Lower leg skin (tissue), 4 donors: Measurements from ENCODE around the gene COL21A1. TPM values are rescaled to one million over a fixed set of nuclear protein-coding genes. Genes with fewer than 3 reads are reported as not detected.

Experiments used
- DNase-seq, 2 donors: peaks; one replicate each; pipeline ENCODE4 v3.0.0-alpha.2; 2019; ENCODE audit warnings: low spot score in 2 of 2
- H3K4me3 ChIP-seq: fragments of 200-600 bp; sonication (generic); 2 replicates; pipeline ENCODE4 v1.5.1; 2017; ENCODE audit warnings: mild to moderate bottlenecking, low read depth; ENCODE audit not compliant: poor library complexity, severe bottlenecking
- CTCF ChIP-seq, 3 donors: fragments of 450-650 bp; IDR thresholded peaks; one replicate each; pipeline ENCODE4 v1.5.1; 2016; ENCODE audit warnings: antibody characterized with exemption in 3 of 3, mild to moderate bottlenecking in 3 of 3, moderate library complexity in 2 of 3
- POLR2A ChIP-seq, 2 donors: fragments of 450-650 bp; IDR thresholded peaks; one replicate each; pipeline ENCODE4 v1.6.1; 2016 to 2017; ENCODE audit warnings: antibody characterized with exemption in 2 of 2, mild to moderate bottlenecking in 1 of 2, moderate library complexity in 1 of 2
- WGBS, 2 donors: methylation state at CpG; one replicate each; pipeline ENCODE4 v1.1.5; 2018; 5-methylcytosine and 5-hydroxymethylcytosine counted together
- intact Hi-C: fragments of 100-400 bp; cut with DNase I; formaldehyde crosslinking; loops from one replicate; pipeline ENCODE4 v1.15.0; 2023; ENCODE audit warnings: low total_unique reads
- total RNA-seq, 4 donors: library from RNA; depleted of rRNA; stranded (reverse); fragments of >200 nt; gene quantifications; one replicate each; pipeline ENCODE4 v1.1.0, GENCODE V29; 2016

The COL21A1 gene
- total RNA-seq, 4 donors from 2014 or later: 1.9 to 8.3 (median 5.4) TPM

GRCh38 chr6:56036916-56037600, 210.3 kb downstream of the COL21A1 start:
- intact Hi-C loops: no loop called here
- TF ChIP-seq POLR2A (IDR thresholded peaks at IDR 0.05) (no peak), CTCF (IDR thresholded peaks at IDR 0.05) (no peak)
- DNase-seq: no peak
- WGBS, 2 donors: 25 to 36% methylated on average over 1 of the region's 1 CpG
- H3K4me3 ChIP-seq: no peak overlapping the region

- WGBS, 2 donors: 93 to 96% methylated on average over 2 of the region's 2 CpGs
- DNase-seq: no peak
- no peak for TF ChIP-seq CTCF (IDR thresholded peaks at IDR 0.05)
- no peak for TF ChIP-seq POLR2A (IDR thresholded peaks at IDR 0.05)
- no peak overlapping the region for H3K4me3 ChIP-seq
- intact Hi-C loops: no loop called here
These were observed 214.0 kb downstream of the COL21A1 start for GRCh38 chr6:56033401-56033800.

- intact Hi-C loops: no loop called here
- H3K4me3 ChIP-seq: no peak overlapping the region
- no peak for DNase-seq
- TF ChIP-seq CTCF (IDR thresholded peaks at IDR 0.05): no peak
- TF ChIP-seq POLR2A (IDR thresholded peaks at IDR 0.05): no peak
- 50 to 62% methylated on average over 2 of the region's 2 CpGs for WGBS, 2 donors
These were observed 214.6 kb downstream of the COL21A1 start for GRCh38 chr6:56032715-56033260.

- H3K4me3 ChIP-seq: no peak overlapping the region
- WGBS, 2 donors: 75 to 78% methylated on average over 2 of the region's 2 CpGs
- intact Hi-C loops: no loop called here
- TF ChIP-seq CTCF (IDR thresholded peaks at IDR 0.05): no peak
- TF ChIP-seq POLR2A (IDR thresholded peaks at IDR 0.05): no peak
- no peak for DNase-seq
These were observed 219.5 kb downstream of the COL21A1 start for GRCh38 chr6:56027865-56028264.

- no peak overlapping the region for H3K4me3 ChIP-seq
- no peak for DNase-seq
- intact Hi-C loops: no loop called here
- WGBS, 2 donors: 60 to 76% methylated on average over 2 of the region's 2 CpGs
- TF ChIP-seq CTCF (IDR thresholded peaks at IDR 0.05): no peak
- no peak for TF ChIP-seq POLR2A (IDR thresholded peaks at IDR 0.05)
These were observed 220.8 kb downstream of the COL21A1 start for GRCh38 chr6:56026455-56027180.
